Small intestine (tissue), 7 donors: ENCODE results near the gene TRIM28. TPM values are rescaled to one million over a fixed set of nuclear protein-coding genes. Genes with fewer than 3 reads are reported as not detected.

Experiments
- DNase-seq, 2 donors: peaks; one replicate each; pipeline versions ENCODE4 v3.0.0 to v3.0.0-alpha.2; 2013
- FAIRE-seq: peaks from 2 replicates; lab custom pipeline; 2012; peaks lifted over from hg19 to GRCh38; lab: Jason Lieb, UNC
- H3K27ac ChIP-seq, 3 donors: one replicate each; pipeline ENCODE4 v1.5.1; 2013; ENCODE audit warnings: low read length in 2 of 3, mild to moderate bottlenecking in 2 of 3, control low read depth in 1 of 3, inconsistent platforms in 1 of 3, low read depth in 1 of 3, moderate library complexity in 1 of 3
- H3K27me3 ChIP-seq, 3 donors: one replicate each; pipeline ENCODE4 v1.6.1; 2013; ENCODE audit warnings: low read length in 3 of 3, inconsistent platforms in 1 of 3; ENCODE audit not compliant: control insufficient read depth in 3 of 3, insufficient read depth in 3 of 3
- H3K36me3 ChIP-seq, 3 donors: one replicate each; pipeline ENCODE4 v1.6.1; 2013; ENCODE audit warnings: low read length in 3 of 3, inconsistent platforms in 1 of 3, low read depth in 1 of 3, mild to moderate bottlenecking in 1 of 3, moderate library complexity in 1 of 3; ENCODE audit not compliant: control insufficient read depth in 3 of 3, insufficient read depth in 2 of 3
- H3K4me1 ChIP-seq, 3 donors: one replicate each; pipeline ENCODE4 v1.6.1; 2013; ENCODE audit warnings: low read length in 2 of 3, inconsistent platforms in 1 of 3, low read depth in 1 of 3, mild to moderate bottlenecking in 1 of 3, moderate library complexity in 1 of 3; ENCODE audit not compliant: control insufficient read depth in 3 of 3, insufficient read depth in 2 of 3
- H3K4me3 ChIP-seq, 3 donors: one replicate each; pipeline ENCODE4 v1.5.1; 2013; ENCODE audit warnings: low read length in 3 of 3, control low read depth in 1 of 3, inconsistent platforms in 1 of 3, low read depth in 1 of 3, mild to moderate bottlenecking in 1 of 3, moderate library complexity in 1 of 3
- H3K9me3 ChIP-seq, 2 donors: one replicate each; pipeline ENCODE4 v1.6.1; 2013; ENCODE audit warnings: low read depth in 1 of 2, low read length in 1 of 2; ENCODE audit not compliant: control insufficient read depth in 2 of 2, insufficient read depth in 1 of 2
- WGBS, 3 donors: extraction: QIAGEN DNeasy Blood & Tissue Kit; methylation state at CpG; one replicate each; pipeline ENCODE4 v1.1.7; 2013; 5-methylcytosine and 5-hydroxymethylcytosine counted together
- polyA plus RNA-seq, 4 donors: library from polyadenylated mRNA; stranded (reverse) in 3 of 4; unstranded in 1 of 4; fragments of 200-250 nt in 3 of 4; fragments of 120-200 nt in 1 of 4; gene quantifications; one replicate each; pipeline versions ENCODE4 v1.2.1 to v1.2.3, GENCODE V29; 2013
- donor health status: healthy with polysubstance abuse.
- donor health status: control.
- donor health status: control.
- donor health status: Bipolar disorder and iron deficiency.
- donor health status: healthy.

The TRIM28 gene
- polyA plus RNA-seq, 4 donors, result 151 to 331 (median 177) TPM

GRCh38 chr19:58568453-58569130 lies 24.7 kb downstream of the TRIM28 start:
- H3K36me3 ChIP-seq, result peaks cover 0 to 45% (median 3%) of the 10 kb centered on the region in 3 donors
- 95 to 99% (median 95%) methylated on average over 4 of the region's 4 CpGs for WGBS, 3 donors
- peaks cover 0 to 9% (median 5%) of the 10 kb centered on the region in 3 donors for H3K4me1 ChIP-seq
- DNase-seq (no peak), FAIRE-seq (no peak)
- H3K9me3 ChIP-seq, result no peaks in the 10 kb centered on the region
- no peak overlapping the region for H3K4me3 ChIP-seq
- H3K27ac ChIP-seq, result no peak overlapping the region
- H3K27me3 ChIP-seq, result peaks cover 0 to 2% (median 0%) of the 10 kb centered on the region in 3 donors

- Histone ChIP-seq H3K4me1 (peaks cover 2 to 15% (median 5%) of the 10 kb centered on the region in 3 donors), H3K9me3 (no peaks in the 10 kb centered on the region), H3K4me3 (no peak overlapping the region), H3K27ac (no peak overlapping the region), H3K36me3 (peaks cover 0 to 45% (median 3%) of the 10 kb centered on the region in 3 donors), H3K27me3 (no peaks in the 10 kb centered on the region)
- 94 to 95% (median 95%) methylated on average over 6 of the region's 6 CpGs for whole genome bisulfite sequencing, 3 donors
- DNase-seq, result no peak
- no peak for FAIRE-seq
Measured at GRCh38 chr19:58569191-58569942, 25.5 kb downstream of the TRIM28 start.

GRCh38 chr19:58569943-58570670 lies 26.2 kb downstream of the TRIM28 start:
- FAIRE-seq, result no peak
- Histone ChIP-seq H3K27me3 (no peaks in the 10 kb centered on the region), H3K27ac (no peak overlapping the region), H3K9me3 (no peaks in the 10 kb centered on the region), H3K4me1 (peaks cover 2 to 15% (median 5%) of the 10 kb centered on the region in 3 donors), H3K36me3 (peaks cover 0 to 45% (median 3%) of the 10 kb centered on the region in 3 donors), H3K4me3 (no peak overlapping the region)
- no peak for DNase-seq
- WGBS, 3 donors, result 80 to 88% (median 87%) methylated on average over 8 of the region's 8 CpGs

- H3K27me3 ChIP-seq, result no peaks in the 10 kb centered on the region
- no peak overlapping the region for H3K27ac ChIP-seq
- WGBS, 3 donors, result 92 to 94% (median 93%) methylated on average over 25 of the region's 25 CpGs
- no peaks in the 10 kb centered on the region for H3K9me3 ChIP-seq
- no peak for FAIRE-seq
- peaks cover 0 to 45% (median 3%) of the 10 kb centered on the region in 3 donors for H3K36me3 ChIP-seq
- no peak for DNase-seq
- H3K4me1 ChIP-seq, result peaks cover 2 to 15% (median 5%) of the 10 kb centered on the region in 3 donors
- no peak overlapping the region for H3K4me3 ChIP-seq
Measured at GRCh38 chr19:58570770-58571574, 27.1 kb downstream of the TRIM28 start.

- FAIRE-seq (no peak), DNase-seq (no peak)
- no peak overlapping the region for H3K4me3 ChIP-seq
- WGBS, 3 donors, result 95 to 97% (median 96%) methylated on average over 8 of the region's 8 CpGs
- H3K27me3 ChIP-seq, result no peaks in the 10 kb centered on the region
- peaks cover 0 to 44% (median 3%) of the 10 kb centered on the region in 3 donors for H3K36me3 ChIP-seq
- H3K9me3 ChIP-seq, result no peaks in the 10 kb centered on the region
- peaks cover 2 to 15% (median 5%) of the 10 kb centered on the region in 3 donors for H3K4me1 ChIP-seq
- no peak overlapping the region for H3K27ac ChIP-seq
Measured at GRCh38 chr19:58571575-58571947, 27.7 kb downstream of the TRIM28 start.

- FAIRE-seq (no peak), DNase-seq (no peak)
- H3K4me1 ChIP-seq, result peaks cover 2 to 15% (median 5%) of the 10 kb centered on the region in 3 donors
- H3K9me3 ChIP-seq, result no peaks in the 10 kb centered on the region
- peak overlapping the region; percentile 49 to 66 (median 63) for H3K4me3 ChIP-seq
- peak overlapping the region; percentile 86 to 98 (median 95) for H3K27ac ChIP-seq
- H3K27me3 ChIP-seq, result no peaks in the 10 kb centered on the region
- 43 to 55% (median 51%) methylated on average over 20 to 24 of the region's 24 CpGs for WGBS, 3 donors
- peaks cover 0 to 37% (median 3%) of the 10 kb centered on the region in 3 donors for H3K36me3 ChIP-seq
Measured at GRCh38 chr19:58572026-58572817, 28.4 kb downstream of the TRIM28 start.

GRCh38 chr19:58572818-58573657 lies 29.2 kb downstream of the TRIM28 start, which contains the start of gene MZF1:
TSS of gene MZF1 (minus strand) at chr19:58573335. CDS start at chr19:58571389, 1,946 bp downstream.
- WGBS, 3 donors, result 0 to 1% (median 1%) methylated on average over 72 to 75 of the region's 75 CpGs
- Histone ChIP-seq H3K4me3 (peak within 1 kb of the TSS; percentile 49 to 66 (median 63)), H3K36me3 (peaks cover 0 to 35% (median 0%) of the 10 kb centered on the region in 3 donors), H3K4me1 (peaks cover 2 to 15% (median 5%) of the 10 kb centered on the region in 3 donors), H3K9me3 (no peaks in the 10 kb centered on the region), H3K27me3 (no peaks in the 10 kb centered on the region), H3K27ac (peak within 1 kb of the TSS; percentile 86 to 98 (median 95))
- DNase-seq, result peak; percentile 100
- no peak for FAIRE-seq
